ENCODE results near the gene TMEM169. TPM values are rescaled to one million over a fixed set of nuclear protein-coding genes. Genes with fewer than 3 reads are reported as not detected.

The TMEM169 gene
- total RNA-seq, 1 donor: 0.36 TPM

DNA sequence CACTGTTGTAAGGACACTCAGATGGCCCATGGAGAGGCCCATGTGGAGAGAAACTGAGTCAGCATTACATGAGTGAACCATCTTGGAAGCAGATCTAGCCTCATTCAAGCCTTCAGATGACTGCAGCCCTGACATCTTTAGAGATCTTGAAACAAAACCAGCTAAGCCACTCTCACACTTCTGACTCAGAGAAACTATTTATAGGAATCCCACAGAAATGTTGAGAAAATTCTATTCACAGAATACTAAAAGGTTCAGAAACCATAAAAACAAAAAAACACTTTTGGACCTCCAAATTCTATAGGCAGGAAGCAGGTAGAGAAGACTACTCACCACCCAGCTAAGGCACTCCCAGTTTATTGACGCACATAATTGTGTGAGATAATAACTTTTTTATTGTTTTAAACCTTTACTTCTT, 8.7 kb downstream of the TMEM169 start:
- TF ChIP-seq CTCF (IDR thresholded peaks at IDR 0.05; ENCODE audit: extremely low read depth, low read depth, low read length): no peak
- H2AFZ ChIP-seq (ENCODE audit: low read length): no peak overlapping the region
- no peak overlapping the region for H3K4me2 ChIP-seq (ENCODE audit: insufficient read depth, low read length)
- H3K79me2 ChIP-seq (ENCODE audit: insufficient read depth, low read length): no peaks in the 10 kb centered on the region
- no peak overlapping the region for H3K4me3 ChIP-seq (ENCODE audit: insufficient read depth, low read length)
- no peaks in the 10 kb centered on the region for H3K36me3 ChIP-seq (ENCODE audit: insufficient read depth, low read length)
- no peaks in the 10 kb centered on the region for H3K9me3 ChIP-seq (ENCODE audit: low read depth, low read length)
- peak overlapping the region; percentile 9 for H3K27ac ChIP-seq (ENCODE audit: low read depth, low read length)
- no peaks in the 10 kb centered on the region for H4K20me1 ChIP-seq (ENCODE audit: insufficient read depth, low read length)
- DNase-seq (ENCODE audit: insufficient read length, low spot score, missing footprints): peak; percentile 65
- H3K27me3 ChIP-seq (ENCODE audit: insufficient read depth, low read length): no peaks in the 10 kb centered on the region
- H3K4me1 ChIP-seq (ENCODE audit: insufficient read depth, low read length): peaks cover 8% of the 10 kb centered on the region

DNA sequence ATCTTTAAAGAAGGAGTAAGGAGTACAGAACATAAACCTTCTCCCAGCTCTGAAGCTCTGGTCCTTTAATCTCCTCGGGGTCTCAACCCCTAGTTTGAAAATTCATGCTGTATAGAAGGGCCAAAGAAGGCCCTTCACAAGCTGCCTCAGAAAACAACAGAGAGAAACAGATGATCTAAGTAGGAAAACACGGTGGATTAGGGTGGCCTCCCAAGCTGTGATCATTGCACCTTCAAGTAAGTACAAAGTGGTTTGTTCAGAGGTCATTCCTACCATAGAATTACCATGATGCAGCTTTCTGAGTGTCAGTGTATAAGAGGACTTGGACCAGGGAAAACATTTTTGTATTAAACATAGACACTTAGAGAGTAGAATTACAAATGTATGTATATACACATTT, 10.9 kb downstream of the TMEM169 start:
- Histone ChIP-seq H3K4me1 (ENCODE audit: insufficient read depth, low read length) (peaks cover 8% of the 10 kb centered on the region), H3K27me3 (ENCODE audit: insufficient read depth, low read length) (peaks cover 3% of the 10 kb centered on the region), H3K36me3 (ENCODE audit: insufficient read depth, low read length) (no peaks in the 10 kb centered on the region), H3K4me3 (ENCODE audit: insufficient read depth, low read length) (no peak overlapping the region), H2AFZ (ENCODE audit: low read length) (no peak overlapping the region), H3K27ac (ENCODE audit: low read depth, low read length) (no peak overlapping the region), H3K4me2 (ENCODE audit: insufficient read depth, low read length) (no peak overlapping the region), H4K20me1 (ENCODE audit: insufficient read depth, low read length) (no peaks in the 10 kb centered on the region), H3K79me2 (ENCODE audit: insufficient read depth, low read length) (no peaks in the 10 kb centered on the region), H3K9me3 (ENCODE audit: low read depth, low read length) (no peaks in the 10 kb centered on the region)
- no peak for DNase-seq (ENCODE audit: insufficient read length, low spot score, missing footprints)
- TF ChIP-seq CTCF (IDR thresholded peaks at IDR 0.05; ENCODE audit: extremely low read depth, low read depth, low read length): no peak

DNA sequence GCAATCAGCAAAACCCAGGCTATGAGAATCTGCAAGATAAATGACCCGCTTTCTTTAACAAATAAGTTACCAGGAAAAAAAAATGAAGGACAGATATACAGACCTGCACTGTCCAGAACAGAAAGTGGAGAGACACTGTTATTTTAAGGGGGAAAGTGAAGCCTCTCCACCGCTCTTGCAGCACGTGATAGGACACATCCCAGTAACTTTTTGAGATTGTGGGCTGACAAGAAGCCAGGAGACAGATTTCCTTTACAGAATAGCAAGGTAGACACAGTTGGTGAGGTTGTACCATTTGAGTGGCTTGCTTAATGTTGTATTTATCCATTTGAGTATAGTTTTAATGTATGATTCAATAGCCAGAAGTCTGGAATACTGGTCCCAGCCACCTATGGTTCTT, 13.0 kb downstream of the TMEM169 start:
- H3K9me3 ChIP-seq (ENCODE audit: low read depth, low read length): no peaks in the 10 kb centered on the region
- no peaks in the 10 kb centered on the region for H3K36me3 ChIP-seq (ENCODE audit: insufficient read depth, low read length)
- TF ChIP-seq CTCF (IDR thresholded peaks at IDR 0.05; ENCODE audit: extremely low read depth, low read depth, low read length): no peak
- H3K4me2 ChIP-seq (ENCODE audit: insufficient read depth, low read length): no peak overlapping the region
- H4K20me1 ChIP-seq (ENCODE audit: insufficient read depth, low read length): no peaks in the 10 kb centered on the region
- H3K27ac ChIP-seq (ENCODE audit: low read depth, low read length): no peak overlapping the region
- H2AFZ ChIP-seq (ENCODE audit: low read length): no peak overlapping the region
- DNase-seq (ENCODE audit: insufficient read length, low spot score, missing footprints): no peak
- peaks cover 3% of the 10 kb centered on the region for H3K27me3 ChIP-seq (ENCODE audit: insufficient read depth, low read length)
- H3K4me1 ChIP-seq (ENCODE audit: insufficient read depth, low read length): peaks cover 8% of the 10 kb centered on the region
- no peaks in the 10 kb centered on the region for H3K79me2 ChIP-seq (ENCODE audit: insufficient read depth, low read length)
- H3K4me3 ChIP-seq (ENCODE audit: insufficient read depth, low read length): no peak overlapping the region

DNA sequence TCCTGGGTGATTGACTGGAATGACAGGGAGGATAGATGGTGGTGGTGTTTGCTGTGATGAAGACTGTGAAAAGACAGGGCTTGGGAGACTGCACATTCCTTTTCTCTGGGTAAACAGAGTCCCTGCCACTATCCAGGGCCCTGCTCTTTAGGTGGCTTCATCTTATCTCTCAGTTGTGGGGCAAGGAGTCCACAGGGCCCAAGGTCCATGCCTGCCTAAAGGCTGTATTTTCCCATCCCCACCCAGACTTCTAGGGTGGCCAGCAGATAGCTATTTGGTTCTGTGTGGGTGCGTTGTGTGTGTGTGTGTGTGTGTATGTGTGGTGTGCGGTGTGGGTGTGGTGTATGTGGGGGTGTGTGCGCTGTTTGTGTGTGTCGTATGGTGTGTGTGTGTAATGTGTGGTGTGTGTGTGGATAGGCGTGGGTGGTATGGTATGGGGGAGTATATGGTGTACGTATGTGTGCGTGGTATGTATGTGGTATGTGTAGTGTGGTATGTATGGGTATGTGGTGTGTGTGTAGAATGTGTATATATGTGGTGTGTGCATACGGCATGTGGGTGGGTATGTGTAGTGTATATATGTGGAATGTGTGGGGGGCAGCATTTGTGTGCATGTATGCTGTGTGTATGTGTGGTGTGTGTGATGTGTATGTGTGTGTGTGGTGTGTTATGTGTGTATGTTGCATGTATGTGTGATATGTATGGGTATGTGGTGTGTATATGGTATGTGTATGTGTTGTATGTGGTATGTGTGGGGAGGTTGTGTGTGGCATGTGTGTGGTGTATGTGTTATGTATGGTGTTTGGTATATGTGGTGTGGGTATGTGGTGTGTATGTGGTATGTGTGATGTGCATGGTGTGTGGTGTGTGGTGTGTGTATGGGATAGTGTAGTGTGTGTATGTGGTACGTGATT, 17.0 kb downstream of the TMEM169 start:
- no peak for TF ChIP-seq CTCF (IDR thresholded peaks at IDR 0.05; ENCODE audit: extremely low read depth, low read depth, low read length)
- no peak overlapping the region for H3K27ac ChIP-seq (ENCODE audit: low read depth, low read length)
- H3K4me3 ChIP-seq (ENCODE audit: insufficient read depth, low read length): no peak overlapping the region
- no peaks in the 10 kb centered on the region for H3K36me3 ChIP-seq (ENCODE audit: insufficient read depth, low read length)
- H3K4me2 ChIP-seq (ENCODE audit: insufficient read depth, low read length): no peak overlapping the region
- no peaks in the 10 kb centered on the region for H3K9me3 ChIP-seq (ENCODE audit: low read depth, low read length)
- H3K79me2 ChIP-seq (ENCODE audit: insufficient read depth, low read length): no peaks in the 10 kb centered on the region
- no peaks in the 10 kb centered on the region for H4K20me1 ChIP-seq (ENCODE audit: insufficient read depth, low read length)
- DNase-seq (ENCODE audit: insufficient read length, low spot score, missing footprints): no peak
- no peaks in the 10 kb centered on the region for H3K4me1 ChIP-seq (ENCODE audit: insufficient read depth, low read length)
- no peak overlapping the region for H2AFZ ChIP-seq (ENCODE audit: low read length)
- peaks cover 3% of the 10 kb centered on the region for H3K27me3 ChIP-seq (ENCODE audit: insufficient read depth, low read length)
